ENCODE data around the gene LGR4.

Gene LGR4

GRCh38 chr11:27437829-27438594 is 34.6 kb downstream of the LGR4 start:
- ChIA-PET CTCF (interaction anchor here (0.8 kb wide), 1 partner anchor 46 kb away, joined by 4 read pairs; no protein-coding TSS in a partner anchor), POLR2A (no interaction called here)
- DNase-seq (ENCODE audit: extremely low spot score): no peak
- TF ChIP-seq NFRKB (IDR thresholded peaks at IDR 0.05) (no peak), CTBP1 (IDR thresholded peaks at IDR 0.05; ENCODE audit: borderline replicate concordance) (no peak), LEF1 (IDR thresholded peaks at IDR 0.05; ENCODE audit: borderline replicate concordance) (no peak), FOXK2 (IDR thresholded peaks at IDR 0.05) (no peak), SP1 (IDR thresholded peaks at IDR 0.05) (no peak), L3MBTL2 (conservative IDR thresholded peaks at IDR 0.05) (no peak), SUZ12 (IDR thresholded peaks at IDR 0.05) (no peak), BHLHE40 (IDR thresholded peaks at IDR 0.05; ENCODE audit: borderline replicate concordance) (no peak), TARDBP (IDR thresholded peaks at IDR 0.05) (no peak), ARNT (IDR thresholded peaks at IDR 0.05) (no peak), FOXM1 (IDR thresholded peaks at IDR 0.05; ENCODE audit: borderline replicate concordance) (no peak), ZNF384 (IDR thresholded peaks at IDR 0.05) (no peak), HDGF (IDR thresholded peaks at IDR 0.05; ENCODE audit: borderline replicate concordance) (no peak)

- ChIA-PET CTCF (no interaction called here), POLR2A (no interaction called here)
- TF ChIP-seq NFRKB (IDR thresholded peaks at IDR 0.05) (no peak), BHLHE40 (IDR thresholded peaks at IDR 0.05; ENCODE audit: borderline replicate concordance) (no peak), PKNOX1 (IDR thresholded peaks at IDR 0.05) (no peak), ZNF384 (IDR thresholded peaks at IDR 0.05) (no peak), CTBP1 (IDR thresholded peaks at IDR 0.05; ENCODE audit: borderline replicate concordance) (no peak), FOXK2 (IDR thresholded peaks at IDR 0.05) (no peak), FOXA1 (IDR thresholded peaks at IDR 0.05) (no peak)
- no peak for DNase-seq (ENCODE audit: extremely low spot score)
These were observed 35.7 kb downstream of the LGR4 start for GRCh38 chr11:27436916-27437315.

- ChIA-PET POLR2A (no interaction called here), CTCF (no interaction called here)
- no peak for TF ChIP-seq L3MBTL2 (conservative IDR thresholded peaks at IDR 0.05)
- no peak for TF ChIP-seq CTBP1 (IDR thresholded peaks at IDR 0.05; ENCODE audit: borderline replicate concordance)
- no peak for TF ChIP-seq PKNOX1 (IDR thresholded peaks at IDR 0.05)
- no peak for TF ChIP-seq FOXM1 (IDR thresholded peaks at IDR 0.05; ENCODE audit: borderline replicate concordance)
- no peak for DNase-seq (ENCODE audit: extremely low spot score)
These were observed 38.8 kb downstream of the LGR4 start for GRCh38 chr11:27433742-27434141.

GRCh38 chr11:27431808-27432207 is 40.8 kb downstream of the LGR4 start:
- ChIA-PET CTCF (no interaction called here), POLR2A (no interaction called here)
- no peak for DNase-seq (ENCODE audit: extremely low spot score)
- TF ChIP-seq ARNT (IDR thresholded peaks at IDR 0.05): no peak
- no peak for TF ChIP-seq CTBP1 (IDR thresholded peaks at IDR 0.05; ENCODE audit: borderline replicate concordance)
- no peak for TF ChIP-seq BHLHE40 (IDR thresholded peaks at IDR 0.05; ENCODE audit: borderline replicate concordance)
- TF ChIP-seq FOXM1 (IDR thresholded peaks at IDR 0.05; ENCODE audit: borderline replicate concordance): no peak
- TF ChIP-seq SP1 (IDR thresholded peaks at IDR 0.05): no peak
- TF ChIP-seq FOXA1 (IDR thresholded peaks at IDR 0.05): no peak
- TF ChIP-seq PKNOX1 (IDR thresholded peaks at IDR 0.05): no peak
- no peak for TF ChIP-seq NFRKB (IDR thresholded peaks at IDR 0.05)
- TF ChIP-seq ELF4 (IDR thresholded peaks at IDR 0.05): no peak
- no peak for TF ChIP-seq SUZ12 (IDR thresholded peaks at IDR 0.05)
- no peak for TF ChIP-seq ZNF384 (IDR thresholded peaks at IDR 0.05)
- no peak for TF ChIP-seq HDGF (IDR thresholded peaks at IDR 0.05; ENCODE audit: borderline replicate concordance)
- TF ChIP-seq TARDBP (IDR thresholded peaks at IDR 0.05): no peak
- no peak for TF ChIP-seq L3MBTL2 (conservative IDR thresholded peaks at IDR 0.05)
- no peak for TF ChIP-seq LEF1 (IDR thresholded peaks at IDR 0.05; ENCODE audit: borderline replicate concordance)
- no peak for TF ChIP-seq FOXK2 (IDR thresholded peaks at IDR 0.05)

GRCh38 chr11:27429761-27430393 is 42.7 kb downstream of the LGR4 start:
- POLR2A ChIA-PET: interaction anchor here (0.7 kb wide), 1 partner anchor 14 kb away, joined by 4 read pairs; no protein-coding TSS in a partner anchor
- DNase-seq (ENCODE audit: extremely low spot score): no peak
- CTCF ChIA-PET: interaction anchor here (0.8 to 1.0 kb wide), 2 partner anchors 20 to 56 kb away, joined by 3 to 4 read pairs; no protein-coding TSS in a partner anchor
- no peak for TF ChIP-seq SUZ12 (IDR thresholded peaks at IDR 0.05)
- no peak for TF ChIP-seq ZNF384 (IDR thresholded peaks at IDR 0.05)
- TF ChIP-seq ELF4 (IDR thresholded peaks at IDR 0.05): no peak
- no peak for TF ChIP-seq TARDBP (IDR thresholded peaks at IDR 0.05)
- no peak for TF ChIP-seq HDGF (IDR thresholded peaks at IDR 0.05; ENCODE audit: borderline replicate concordance)
- TF ChIP-seq SP1 (IDR thresholded peaks at IDR 0.05): no peak
- no peak for TF ChIP-seq CTBP1 (IDR thresholded peaks at IDR 0.05; ENCODE audit: borderline replicate concordance)
- TF ChIP-seq LEF1 (IDR thresholded peaks at IDR 0.05; ENCODE audit: borderline replicate concordance): no peak
- no peak for TF ChIP-seq FOXM1 (IDR thresholded peaks at IDR 0.05; ENCODE audit: borderline replicate concordance)
- TF ChIP-seq BHLHE40 (IDR thresholded peaks at IDR 0.05; ENCODE audit: borderline replicate concordance): no peak
- no peak for TF ChIP-seq FOXK2 (IDR thresholded peaks at IDR 0.05)
- TF ChIP-seq NFRKB (IDR thresholded peaks at IDR 0.05): no peak
- no peak for TF ChIP-seq ARNT (IDR thresholded peaks at IDR 0.05)
- no peak for TF ChIP-seq L3MBTL2 (conservative IDR thresholded peaks at IDR 0.05)
- no peak for TF ChIP-seq FOXA1 (IDR thresholded peaks at IDR 0.05)
- TF ChIP-seq PKNOX1 (IDR thresholded peaks at IDR 0.05): no peak

Data from HEK293T (cell line).